ENCODE measurements around the gene DNTT. TPM values are rescaled to one million over a fixed set of nuclear protein-coding genes. Genes with fewer than 3 reads are reported as not detected.

The DNTT gene
- total and polyA plus RNA-seq, 2 experiments from 2014 or later, result not detected

- H3K27ac ChIP-seq, result no peak overlapping the region
- no peak for DNase-seq
- no peak for TF ChIP-seq EZH2phosphoT487 (IDR thresholded peaks at IDR 0.05; ENCODE audit: insufficient read depth, low read depth)
- TF ChIP-seq EZH2 (IDR thresholded peaks at IDR 0.05; ENCODE audit: insufficient read depth, poor library complexity, severe bottlenecking), result no peak
These were observed 31.6 kb upstream of the DNTT start for GRCh38 chr10:96272316-96273280.

DNA sequence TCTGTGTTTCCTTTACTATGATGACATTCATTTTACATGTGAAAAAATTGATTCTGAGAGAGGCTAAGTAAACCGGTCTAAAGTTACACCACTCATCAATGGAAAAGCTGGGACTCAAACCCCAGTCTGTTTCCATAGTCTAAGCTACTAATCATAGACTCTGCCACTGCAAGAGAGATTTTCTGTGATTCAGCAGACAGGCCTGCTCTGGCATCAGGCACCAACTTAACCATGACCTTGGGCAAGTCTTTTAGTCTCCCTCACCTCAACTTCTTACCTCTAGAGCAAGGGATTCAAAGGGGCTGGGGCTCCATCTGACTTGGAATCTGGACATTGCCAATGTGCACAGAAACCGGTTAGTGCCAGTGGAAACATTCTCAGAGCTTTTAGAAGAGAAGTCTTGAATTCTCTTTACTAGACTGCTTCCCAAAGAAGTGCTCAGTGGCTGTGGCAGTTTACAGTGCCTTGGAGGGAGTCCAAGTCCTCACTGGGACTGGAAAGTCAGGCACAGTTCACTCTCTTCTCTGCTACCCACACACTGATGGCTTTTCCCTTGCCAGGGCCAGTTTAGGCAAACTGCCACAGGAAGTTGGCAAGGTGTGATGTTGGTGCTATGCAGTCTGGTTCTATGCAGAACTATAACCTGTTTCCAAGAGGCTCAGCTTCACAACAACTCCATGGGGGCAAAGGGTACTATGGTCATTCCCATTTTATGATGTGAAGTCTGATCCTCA lies 28.4 kb upstream of the DNTT start:
- in situ Hi-C loops (cut with MboI), result loop anchor here (25.0 kb wide), 1 partner anchor 264 kb away; no protein-coding TSS in a partner anchor
- H3K9me2 ChIP-seq (ENCODE audit: insufficient read depth), result no peaks in the 10 kb centered on the region
- TF ChIP-seq EZH2phosphoT487 (IDR thresholded peaks at IDR 0.05; ENCODE audit: insufficient read depth, low read depth), result no peak
- TF ChIP-seq EZH2 (IDR thresholded peaks at IDR 0.05; ENCODE audit: insufficient read depth, poor library complexity, severe bottlenecking), result no peak
- H3K4me3 ChIP-seq, result no peak overlapping the region
- H3F3A ChIP-seq (ENCODE audit: insufficient read depth), result no peaks in the 10 kb centered on the region
- no peaks in the 10 kb centered on the region for H3K79me2 ChIP-seq (ENCODE audit: insufficient read depth)
- DNase-seq, result no peak
- no peak overlapping the region for H3K27ac ChIP-seq
- no peak overlapping the region for H2AFZ ChIP-seq
- 41 to 61% methylated on average over 2 of the region's 2 CpGs for WGBS, 2 experiments (ENCODE audit: low coverage in 1 of 2, low lambda C conversion rate in 2 of 2, missing lambda C conversion rate in 2 of 2)
- H3K4me2 ChIP-seq (ENCODE audit: unreplicated experiment), result no peak overlapping the region
- H3K4me1 ChIP-seq (ENCODE audit: insufficient read depth), result no peaks in the 10 kb centered on the region
- no peaks in the 10 kb centered on the region for H3K27me3 ChIP-seq (replicated peaks; ENCODE audit: insufficient read depth)
- no peak overlapping the region for H3K9ac ChIP-seq
- H3K9me3 ChIP-seq (ENCODE audit: low read depth), result no peaks in the 10 kb centered on the region
- no peaks in the 10 kb centered on the region for H3K36me3 ChIP-seq (ENCODE audit: low read depth)
- no peaks in the 10 kb centered on the region for H4K20me1 ChIP-seq (ENCODE audit: insufficient read depth)

More at GRCh38 chr10:96272316-96273280, 31.6 kb upstream of the DNTT start:
- no peaks in the 10 kb centered on the region for H3K9me3 ChIP-seq (ENCODE audit: low read depth)
- H3F3A ChIP-seq (ENCODE audit: insufficient read depth), result no peaks in the 10 kb centered on the region
- H3K9me2 ChIP-seq (ENCODE audit: insufficient read depth), result no peaks in the 10 kb centered on the region
- no peak overlapping the region for H3K4me3 ChIP-seq
- in situ Hi-C loops (cut with MboI), result no loop called here
- H3K9ac ChIP-seq, result no peak overlapping the region
- no peaks in the 10 kb centered on the region for H4K20me1 ChIP-seq (ENCODE audit: insufficient read depth)
- H3K4me2 ChIP-seq (ENCODE audit: unreplicated experiment), result no peak overlapping the region
- H3K4me1 ChIP-seq (ENCODE audit: insufficient read depth), result no peaks in the 10 kb centered on the region
- H3K36me3 ChIP-seq (ENCODE audit: low read depth), result no peaks in the 10 kb centered on the region
- H3K79me2 ChIP-seq (ENCODE audit: insufficient read depth), result no peaks in the 10 kb centered on the region
- H3K27me3 ChIP-seq (replicated peaks; ENCODE audit: insufficient read depth), result no peaks in the 10 kb centered on the region
- no peak overlapping the region for H2AFZ ChIP-seq
- 40 to 45% methylated on average over 6 to 8 of the region's 8 CpGs for WGBS, 2 experiments (ENCODE audit: low coverage in 1 of 2, low lambda C conversion rate in 2 of 2, missing lambda C conversion rate in 2 of 2)

GRCh38 chr10:96276426-96276825 lies 27.8 kb upstream of the DNTT start:
- H3K27ac ChIP-seq, result no peak overlapping the region
- no peaks in the 10 kb centered on the region for H3K4me1 ChIP-seq (ENCODE audit: insufficient read depth)
- H3F3A ChIP-seq (ENCODE audit: insufficient read depth), result no peaks in the 10 kb centered on the region
- H3K9me3 ChIP-seq (ENCODE audit: low read depth), result no peaks in the 10 kb centered on the region
- no peak overlapping the region for H3K4me3 ChIP-seq
- H3K9ac ChIP-seq, result no peak overlapping the region
- no peaks in the 10 kb centered on the region for H4K20me1 ChIP-seq (ENCODE audit: insufficient read depth)
- H2AFZ ChIP-seq, result no peak overlapping the region
- H3K9me2 ChIP-seq (ENCODE audit: insufficient read depth), result no peaks in the 10 kb centered on the region
- no peaks in the 10 kb centered on the region for H3K27me3 ChIP-seq (replicated peaks; ENCODE audit: insufficient read depth)
- no peak overlapping the region for H3K4me2 ChIP-seq (ENCODE audit: unreplicated experiment)
- in situ Hi-C loops (cut with MboI), result loop anchor here (25.0 kb wide), 1 partner anchor 264 kb away; no protein-coding TSS in a partner anchor
- no peak for DNase-seq
- TF ChIP-seq EZH2phosphoT487 (IDR thresholded peaks at IDR 0.05; ENCODE audit: insufficient read depth, low read depth) (no peak), EZH2 (IDR thresholded peaks at IDR 0.05; ENCODE audit: insufficient read depth, poor library complexity, severe bottlenecking) (no peak)
- no peaks in the 10 kb centered on the region for H3K79me2 ChIP-seq (ENCODE audit: insufficient read depth)
- H3K36me3 ChIP-seq (ENCODE audit: low read depth), result no peaks in the 10 kb centered on the region
- WGBS, 2 experiments (ENCODE audit: low coverage in 1 of 2, low lambda C conversion rate in 2 of 2, missing lambda C conversion rate in 2 of 2), result 71 to 88% methylated on average over 6 of the region's 6 CpGs

DNA sequence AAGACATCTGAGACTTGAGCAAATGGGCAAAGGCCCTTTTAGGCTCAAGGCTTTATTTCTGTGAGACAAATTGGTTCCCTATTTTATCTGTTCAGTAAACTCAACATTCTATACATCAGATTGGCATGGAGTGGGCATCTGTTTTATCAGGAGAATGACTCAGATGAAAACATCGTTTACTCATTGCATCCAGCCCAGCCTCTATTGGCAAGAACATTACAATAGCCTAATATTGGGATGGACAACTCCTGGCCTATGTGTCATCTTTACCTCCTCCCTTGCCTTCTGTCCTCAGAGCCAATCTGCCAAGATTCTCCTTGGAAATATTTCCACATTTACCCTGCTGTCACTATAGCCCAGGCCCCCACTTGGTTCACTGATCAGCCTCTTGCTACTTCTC lies 27.4 kb upstream of the DNTT start:
- H3K79me2 ChIP-seq (ENCODE audit: insufficient read depth), result no peaks in the 10 kb centered on the region
- H3K4me2 ChIP-seq (ENCODE audit: unreplicated experiment), result no peak overlapping the region
- H3K27ac ChIP-seq, result no peak overlapping the region
- H3K4me3 ChIP-seq, result no peak overlapping the region
- no peaks in the 10 kb centered on the region for H4K20me1 ChIP-seq (ENCODE audit: insufficient read depth)
- WGBS, 2 experiments (ENCODE audit: low coverage in 1 of 2, low lambda C conversion rate in 2 of 2, missing lambda C conversion rate in 2 of 2), result 17 to 33% methylated on average over 1 of the region's 1 CpG
- no peaks in the 10 kb centered on the region for H3K4me1 ChIP-seq (ENCODE audit: insufficient read depth)
- no peak overlapping the region for H2AFZ ChIP-seq
- H3K9ac ChIP-seq, result no peak overlapping the region
- H3K36me3 ChIP-seq (ENCODE audit: low read depth), result no peaks in the 10 kb centered on the region
- H3K9me3 ChIP-seq (ENCODE audit: low read depth), result no peaks in the 10 kb centered on the region
- TF ChIP-seq EZH2phosphoT487 (IDR thresholded peaks at IDR 0.05; ENCODE audit: insufficient read depth, low read depth) (no peak), EZH2 (IDR thresholded peaks at IDR 0.05; ENCODE audit: insufficient read depth, poor library complexity, severe bottlenecking) (no peak)
- H3K27me3 ChIP-seq (replicated peaks; ENCODE audit: insufficient read depth), result no peaks in the 10 kb centered on the region
- peak; percentile 13 for DNase-seq
- in situ Hi-C loops (cut with MboI), result loop anchor here (25.0 kb wide), 1 partner anchor 265 kb away; no protein-coding TSS in a partner anchor
- H3F3A ChIP-seq (ENCODE audit: insufficient read depth), result no peaks in the 10 kb centered on the region
- H3K9me2 ChIP-seq (ENCODE audit: insufficient read depth), result no peaks in the 10 kb centered on the region

Data from GM23248 (cell line).